ENCODE results near the gene GBF1.

GBF1 gene

GRCh38 chr10:102309916-102310315, 64.6 kb downstream of the GBF1 start:
- no peak for DNase-seq

GRCh38 chr10:102310361-102311024, 65.2 kb downstream of the GBF1 start:
- no peak for DNase-seq

GRCh38 chr10:102311025-102311420, 65.7 kb downstream of the GBF1 start:
- no peak for DNase-seq

GRCh38 chr10:102312683-102313082, 67.4 kb downstream of the GBF1 start:
- no peak for DNase-seq

GRCh38 chr10:102313221-102313896, 68.0 kb downstream of the GBF1 start:
- DNase-seq, result no peak

GRCh38 chr10:102314801-102315200, 69.5 kb downstream of the GBF1 start:
- DNase-seq, result no peak

- no peak for DNase-seq
Measured at GRCh38 chr10:102316421-102316820, 71.1 kb downstream of the GBF1 start.

GRCh38 chr10:102322914-102323313, 77.6 kb downstream of the GBF1 start:
- no peak for DNase-seq

GRCh38 chr10:102324061-102324460, 78.7 kb downstream of the GBF1 start:
- DNase-seq, result no peak

GRCh38 chr10:102326031-102326430, 80.7 kb downstream of the GBF1 start:
- no peak for DNase-seq

- no peak for DNase-seq
Measured at GRCh38 chr10:102327002-102327401, 81.7 kb downstream of the GBF1 start.

GRCh38 chr10:102327641-102328040, 82.3 kb downstream of the GBF1 start:
- DNase-seq, result no peak

- no peak for DNase-seq
Measured at GRCh38 chr10:102332772-102333171, 87.4 kb downstream of the GBF1 start.

- no peak for DNase-seq
Measured at GRCh38 chr10:102334101-102334500, 88.8 kb downstream of the GBF1 start.

- DNase-seq, result no peak
Measured at GRCh38 chr10:102335184-102335583, 89.9 kb downstream of the GBF1 start.

- DNase-seq, result no peak
Measured at GRCh38 chr10:102341038-102341688, 95.8 kb downstream of the GBF1 start.

- no peak for DNase-seq
Measured at GRCh38 chr10:102342458-102342857, 97.1 kb downstream of the GBF1 start.

- no peak for DNase-seq
Measured at GRCh38 chr10:102342958-102343357, 97.6 kb downstream of the GBF1 start.

- DNase-seq, result no peak
Measured at GRCh38 chr10:102344067-102344466, 98.7 kb downstream of the GBF1 start.

- peak; percentile 55 to 63 for DNase-seq
Measured at GRCh38 chr10:102347236-102347828, 102.0 kb downstream of the GBF1 start.

- DNase-seq, result peak; percentile 78 to 84
Measured at GRCh38 chr10:102352066-102352715, 106.9 kb downstream of the GBF1 start.

- DNase-seq, result no peak
Measured at GRCh38 chr10:102354451-102354850, 109.1 kb downstream of the GBF1 start.

- DNase-seq, result no peak
Measured at GRCh38 chr10:102358712-102359382, 113.5 kb downstream of the GBF1 start.

Data from SHP77 (cell line).